GM19043 (cell line): ENCODE measurements around the gene FZD7.

Source experiments
- ATAC-seq: cut with Tn5 transposase; IDR thresholded peaks from one replicate; pipeline ENCODE4 v1.9.1; 2021; ENCODE audit warnings: low read depth; ENCODE audit not compliant: unreplicated experiment

FZD7 gene

GRCh38 chr2:202033317-202034248 lies at the start of gene FZD7:
Gene FZD7 (plus strand): TSS chr2:202033855. CDS start chr2:202034648, 793 bp downstream.
- peak; percentile 79 for ATAC-seq

- ATAC-seq: no peak
Observed at GRCh38 chr2:201984333-201984732, 49.3 kb upstream of the FZD7 start.

DNA sequence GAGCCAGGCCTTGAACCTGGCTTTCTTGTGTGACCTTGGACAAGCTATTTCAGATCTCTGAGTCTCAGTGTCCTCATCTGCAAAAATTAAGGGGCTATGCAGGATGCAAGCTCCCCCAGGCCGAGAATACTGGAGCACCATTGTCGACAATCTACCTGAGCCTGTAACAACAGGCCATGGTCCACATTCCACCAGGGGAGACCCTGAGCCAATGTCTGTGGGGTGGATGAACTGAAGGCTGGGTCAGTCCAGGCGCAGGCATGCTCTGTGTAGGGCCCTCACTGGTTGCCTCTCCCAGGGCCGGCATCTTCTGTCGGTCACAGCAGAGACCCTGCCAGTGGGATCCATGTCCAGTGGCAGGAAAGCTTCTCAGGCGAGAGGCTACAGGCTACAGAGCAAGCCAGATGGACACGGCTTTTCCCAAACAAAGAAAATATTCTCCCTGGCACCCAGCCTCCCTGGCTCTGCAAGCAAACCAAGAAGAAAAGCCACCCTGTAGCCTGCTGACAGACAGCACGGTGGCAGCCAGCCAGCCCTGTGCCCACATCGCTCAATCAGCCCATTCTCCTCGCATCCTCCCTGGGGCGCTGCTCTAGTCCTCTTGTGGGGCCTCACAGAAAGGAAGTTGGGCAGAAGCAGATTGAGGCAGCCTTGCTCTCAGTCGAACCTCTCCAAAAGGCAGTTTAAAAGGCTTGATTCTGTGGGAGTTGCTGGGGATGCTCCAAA lies 48.7 kb upstream of the FZD7 start:
- no peak for ATAC-seq

GRCh38 chr2:201985728-201986462 lies 47.8 kb upstream of the FZD7 start:
- ATAC-seq: no peak

GRCh38 chr2:201986463-201986735 lies 47.3 kb upstream of the FZD7 start:
- no peak for ATAC-seq

DNA sequence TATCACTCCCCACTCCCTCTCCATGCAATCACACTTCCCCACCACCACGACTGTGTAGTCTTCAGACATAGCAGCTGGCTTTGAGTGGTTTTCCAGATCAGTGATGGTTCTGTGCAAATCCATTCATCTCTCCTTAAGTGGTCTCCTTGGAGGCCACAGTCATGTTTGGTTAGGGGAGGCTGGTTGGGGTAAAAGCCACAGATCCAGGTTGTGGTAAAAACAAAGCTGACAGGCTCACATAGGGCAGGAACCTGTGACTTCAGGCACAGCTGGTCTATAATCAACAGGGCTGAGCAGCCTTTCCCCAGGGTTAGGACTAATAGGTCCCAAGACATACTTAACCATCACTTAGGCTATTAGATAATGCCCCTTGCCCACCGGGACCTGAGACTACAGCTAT lies 46.2 kb upstream of the FZD7 start:
- ATAC-seq: no peak

DNA sequence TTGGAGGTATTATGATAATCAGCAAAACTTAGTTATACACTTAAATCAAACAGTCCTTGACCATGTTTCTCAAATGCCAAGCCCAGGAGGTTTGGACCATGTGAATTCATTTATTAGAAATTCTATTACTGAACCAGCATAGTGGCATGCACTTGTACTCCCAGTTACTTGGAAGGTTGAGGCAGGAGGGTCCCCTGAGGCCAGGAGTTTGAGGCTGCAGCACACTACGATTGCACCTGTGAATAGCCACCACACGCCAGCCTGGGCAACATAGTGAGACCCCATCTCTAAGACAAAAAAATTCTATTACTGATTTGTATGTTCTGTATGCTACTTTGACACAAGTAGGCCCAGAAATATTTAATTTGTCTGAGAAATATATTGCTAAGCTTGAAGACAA lies 43.6 kb upstream of the FZD7 start:
- ATAC-seq: no peak

DNA sequence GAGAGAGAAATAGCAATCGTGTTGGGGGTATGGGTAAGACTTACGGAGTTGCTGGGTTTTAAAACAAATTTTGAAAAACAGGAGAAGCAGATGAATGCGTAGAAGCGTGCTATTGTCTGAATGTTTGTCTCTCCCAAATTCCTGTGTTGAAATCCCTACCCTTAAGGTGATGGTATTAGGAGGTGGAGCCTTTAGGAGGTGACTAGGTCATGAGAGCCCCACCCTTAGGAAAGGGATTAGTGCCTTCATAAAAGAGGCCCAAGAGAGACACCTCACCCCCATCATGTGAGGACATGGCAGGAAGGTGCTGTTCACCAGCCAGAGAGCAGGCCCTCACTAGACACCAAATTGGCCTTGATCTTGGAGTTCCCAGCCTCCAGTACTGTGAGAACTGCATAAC lies 40.7 kb upstream of the FZD7 start:
- ATAC-seq: no peak

DNA sequence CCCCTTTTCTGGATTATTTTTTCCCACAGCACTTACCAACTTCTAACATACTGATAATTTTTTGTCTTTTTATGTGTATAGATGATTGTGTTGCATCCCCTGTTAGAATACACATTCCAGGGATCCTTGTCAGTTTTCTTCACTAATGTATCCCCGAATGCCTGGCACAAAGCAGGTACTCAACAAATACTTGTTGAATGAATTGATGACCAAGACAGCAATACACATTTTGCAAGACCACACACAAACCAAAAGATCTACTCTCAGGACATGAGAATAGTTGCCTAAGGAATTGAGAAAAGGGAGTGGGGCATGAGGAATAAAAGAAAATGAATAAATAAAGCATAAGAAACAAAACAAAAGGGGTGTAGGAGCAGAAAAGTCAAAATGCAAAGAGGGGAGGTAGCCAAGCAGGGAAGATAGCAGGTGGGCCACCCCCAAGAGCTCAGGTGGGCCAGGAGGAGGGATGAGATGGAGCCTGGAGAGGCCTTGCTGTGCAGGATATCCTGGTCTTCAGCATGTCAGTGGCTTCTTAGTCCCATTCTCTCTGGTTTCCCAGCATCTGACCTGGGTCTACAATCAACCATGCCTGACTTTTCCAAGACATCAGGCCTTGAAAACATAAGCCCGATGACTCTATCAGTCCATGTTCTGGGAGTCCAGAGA lies 38.5 kb upstream of the FZD7 start:
- no peak for ATAC-seq

DNA sequence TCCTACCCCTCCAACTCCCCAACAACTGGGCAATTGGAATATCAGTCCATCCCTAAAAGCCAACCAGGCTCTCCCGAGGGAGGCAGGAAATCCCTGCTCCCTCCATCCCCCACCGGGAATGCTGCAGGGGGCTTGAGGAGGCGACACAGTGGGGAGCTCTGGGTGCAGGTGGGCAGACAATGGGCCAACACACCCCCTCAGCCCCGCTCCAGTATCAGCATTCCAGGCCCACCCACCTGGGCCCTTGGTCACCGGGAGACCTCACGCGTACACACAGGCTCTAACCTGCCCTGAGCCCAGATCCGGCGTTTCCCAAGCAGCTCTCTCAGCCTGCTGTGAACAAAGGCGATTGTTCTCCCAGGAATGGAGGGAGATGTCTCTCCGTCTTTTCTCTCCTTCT lies 37.6 kb upstream of the FZD7 start:
- no peak for ATAC-seq

- no peak for ATAC-seq
Observed at GRCh38 chr2:201996679-201997314, 36.9 kb upstream of the FZD7 start.

DNA sequence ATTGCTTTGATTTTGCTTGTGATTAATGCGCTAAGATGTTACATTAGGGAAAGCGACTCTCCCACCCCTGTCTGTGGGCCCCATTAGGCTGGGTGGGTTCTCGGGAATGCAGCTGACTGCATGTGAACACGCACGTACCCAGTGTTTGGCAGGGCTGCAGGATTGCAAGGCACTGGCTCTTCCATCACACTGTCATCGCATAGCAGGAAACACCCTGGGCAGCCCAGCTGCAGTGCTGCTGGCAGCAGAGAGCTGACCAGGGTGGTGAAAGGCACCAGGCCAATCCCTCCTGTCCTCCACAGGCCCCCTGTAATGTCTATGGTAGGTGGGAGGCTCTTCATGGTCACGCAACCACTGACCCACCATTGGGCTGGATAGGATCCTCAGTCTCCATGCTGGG lies 34.4 kb upstream of the FZD7 start:
- ATAC-seq: no peak

DNA sequence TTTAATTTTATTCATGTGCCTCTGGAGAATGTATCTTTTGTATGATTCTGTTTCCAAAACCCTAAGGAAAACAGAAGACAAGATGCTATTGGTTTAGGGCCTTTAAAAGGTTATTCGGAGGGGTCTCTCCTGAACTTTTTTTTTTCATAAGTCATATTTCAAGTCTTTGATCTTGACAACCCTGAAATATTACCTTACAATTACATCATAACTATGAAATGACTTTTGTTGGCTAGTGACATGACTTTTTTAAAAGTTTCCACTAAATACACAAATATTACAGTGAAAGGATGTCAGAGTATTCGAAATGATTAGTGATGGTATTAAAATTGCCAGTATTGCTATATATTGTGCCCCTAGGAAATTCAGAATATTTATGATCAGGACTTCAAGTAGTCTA lies 31.8 kb upstream of the FZD7 start:
- ATAC-seq: no peak

GRCh38 chr2:202002381-202002780 lies 31.3 kb upstream of the FZD7 start:
- no peak for ATAC-seq

DNA sequence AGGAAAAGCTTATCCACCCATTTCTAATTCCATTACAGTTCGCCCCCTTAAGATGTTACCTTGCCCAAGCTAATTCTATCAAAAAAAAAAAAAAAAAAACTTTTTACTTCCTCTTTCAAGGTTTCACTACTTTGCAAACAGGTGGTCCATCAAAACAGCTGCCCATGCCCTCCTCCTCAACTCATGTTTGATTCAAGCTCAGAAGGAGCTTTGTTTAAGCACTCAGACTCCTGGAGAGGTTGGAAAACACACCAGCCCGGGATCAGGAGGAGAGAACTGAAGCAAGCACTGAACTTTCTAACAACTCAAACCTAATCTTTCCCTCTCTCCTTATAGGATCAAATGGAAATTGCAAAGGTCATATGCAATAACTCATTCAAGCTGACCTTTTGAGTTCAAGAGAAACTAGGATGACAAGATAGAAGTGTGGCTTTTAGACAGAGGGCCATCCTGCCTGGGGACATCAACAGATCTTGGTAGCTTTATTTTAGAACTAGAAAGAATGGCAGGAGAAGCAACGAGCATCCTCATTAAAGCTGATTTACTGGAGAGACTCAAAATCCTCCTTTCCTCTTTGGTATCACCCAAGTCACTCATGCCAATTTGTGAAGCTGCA lies 28.3 kb upstream of the FZD7 start:
- ATAC-seq: no peak

DNA sequence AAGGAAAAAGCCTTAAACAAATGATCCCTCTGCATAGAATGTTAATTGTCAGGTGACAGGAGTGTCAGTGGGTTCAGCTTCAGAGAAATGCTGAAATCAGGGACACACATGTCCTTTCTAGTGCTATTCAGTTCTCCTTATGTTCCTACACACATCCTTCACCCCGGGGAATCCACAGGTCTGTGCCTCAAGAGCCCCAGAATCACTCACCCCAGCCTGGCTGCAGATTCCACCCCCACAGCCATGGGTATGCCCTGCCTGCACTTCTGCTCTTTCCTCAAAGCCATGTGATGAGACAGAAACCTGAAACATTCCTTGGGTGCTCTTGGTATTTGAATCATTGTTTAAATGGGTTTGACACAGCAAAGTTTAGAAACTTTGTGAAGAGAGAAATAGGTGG lies 27.4 kb upstream of the FZD7 start:
- no peak for ATAC-seq

DNA sequence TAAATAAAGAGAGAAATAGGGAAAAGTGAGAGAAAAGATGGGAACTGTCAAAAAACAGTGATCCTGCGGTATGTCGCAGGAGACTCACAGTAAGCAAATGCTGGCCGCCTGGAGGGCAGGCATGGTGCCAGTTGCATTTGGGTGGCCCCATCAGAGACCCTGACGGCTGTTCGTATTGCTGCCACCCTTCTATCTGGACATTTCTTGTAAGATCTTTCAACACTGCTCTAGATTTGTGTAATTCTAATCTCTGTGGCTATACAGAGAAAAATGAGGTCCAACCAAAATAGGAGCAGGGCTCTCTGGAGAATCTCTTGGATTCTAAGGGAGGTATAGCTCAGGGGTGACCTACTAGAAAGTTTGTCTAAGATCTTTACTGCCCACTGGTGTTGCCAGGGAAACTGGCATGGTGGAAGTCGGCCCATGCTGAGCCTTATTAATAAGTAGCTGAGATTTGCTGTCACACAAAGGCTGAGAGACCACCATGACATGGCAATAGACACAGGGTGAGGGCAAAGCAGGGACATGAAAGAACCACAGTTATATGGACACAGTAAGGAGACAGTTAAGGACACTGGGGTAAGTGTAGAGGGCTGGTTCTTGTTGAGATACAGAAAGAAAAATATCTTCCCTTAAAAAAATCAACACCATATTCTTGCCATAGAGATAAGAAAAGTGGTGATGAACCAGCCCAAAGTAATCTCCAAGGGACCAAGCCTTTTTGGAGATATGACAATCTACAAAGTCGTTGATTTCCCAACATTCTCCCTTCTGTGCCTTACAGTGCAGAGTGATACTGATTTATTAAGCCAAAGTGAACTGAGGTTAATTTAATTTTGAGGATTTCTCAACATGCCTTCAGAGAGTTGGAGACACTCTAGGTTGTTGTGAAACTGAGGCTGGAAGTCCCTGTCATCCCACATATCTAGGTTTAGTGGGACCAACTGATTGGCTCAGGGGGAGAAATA lies 26.4 kb upstream of the FZD7 start:
- ATAC-seq: no peak

DNA sequence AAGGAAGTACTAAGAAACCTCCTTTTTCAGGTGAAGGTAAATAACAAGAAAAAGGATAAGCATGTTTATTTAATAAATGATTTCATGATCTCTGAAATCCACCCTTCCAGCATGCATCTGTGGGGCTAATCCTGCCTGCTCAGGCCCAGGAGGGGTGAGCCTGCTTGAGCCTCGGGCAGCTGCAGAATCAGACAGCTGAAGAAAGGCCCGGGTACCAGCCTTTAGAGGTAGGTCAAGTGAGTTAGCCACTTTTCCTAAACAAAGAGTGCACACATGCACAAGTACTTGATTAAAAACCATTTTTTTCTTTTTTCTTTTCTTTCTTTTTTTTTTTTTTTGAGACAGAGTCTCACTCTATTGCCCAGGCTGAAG lies 25.7 kb upstream of the FZD7 start:
- ATAC-seq: no peak

GRCh38 chr2:202009019-202009481 lies 24.6 kb upstream of the FZD7 start:
- ATAC-seq: no peak
